HG03095 (cell line): Measurements from ENCODE around the gene NT5C2.
A peak's percentile ranks its signal among the peaks of the same experiment; 100 is the strongest.

Source experiments
- ATAC-seq: cut with Tn5 transposase; IDR thresholded peaks from one replicate; pipeline ENCODE4 v1.9.1; 2021; ENCODE audit warnings: moderate library complexity; ENCODE audit not compliant: unreplicated experiment

The NT5C2 gene

DNA sequence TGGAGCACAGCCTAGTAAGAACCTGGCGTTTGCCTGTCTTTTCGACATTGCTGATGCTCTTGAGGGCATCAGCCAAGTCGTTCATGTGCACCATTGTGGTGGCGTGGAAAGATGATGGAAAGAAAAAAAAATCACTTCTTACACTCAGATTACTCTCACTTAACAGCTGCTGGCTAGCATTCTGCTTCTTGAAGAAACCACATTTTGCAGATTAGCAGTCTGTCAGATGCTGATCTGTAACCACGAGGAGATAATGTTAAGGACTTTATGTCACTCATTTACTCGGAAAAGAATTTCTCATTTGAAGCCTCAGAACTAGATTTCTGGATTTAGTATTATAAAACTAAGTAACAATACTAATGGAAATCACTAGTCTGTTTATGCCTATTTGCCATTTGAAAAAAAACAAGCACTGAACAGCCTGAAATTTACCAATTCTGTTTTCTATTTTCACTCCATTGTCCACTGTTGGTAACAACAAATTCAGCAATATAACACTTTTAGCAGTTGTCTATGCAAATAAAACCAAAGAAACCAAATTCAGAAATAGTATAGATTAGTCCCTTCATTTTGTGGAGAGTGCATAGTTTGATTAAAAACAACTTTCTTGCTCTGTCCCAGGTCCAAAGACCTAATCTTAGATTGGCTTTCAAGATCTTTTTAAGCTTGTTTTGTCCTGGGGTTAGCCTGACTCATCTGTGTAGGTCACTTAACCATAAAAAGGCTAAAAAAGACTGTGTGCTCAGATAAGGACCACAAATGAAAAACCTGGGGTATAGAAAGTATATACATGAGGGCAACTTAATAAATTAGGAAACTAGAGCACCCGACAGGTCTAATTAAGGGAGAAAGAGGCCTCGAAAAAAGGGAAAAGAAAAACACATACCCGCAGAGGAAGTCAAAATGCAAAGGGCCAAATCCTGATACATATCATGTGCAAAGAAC is 67.5 kb downstream of the NT5C2 start:
- ATAC-seq = peak; percentile 85

DNA sequence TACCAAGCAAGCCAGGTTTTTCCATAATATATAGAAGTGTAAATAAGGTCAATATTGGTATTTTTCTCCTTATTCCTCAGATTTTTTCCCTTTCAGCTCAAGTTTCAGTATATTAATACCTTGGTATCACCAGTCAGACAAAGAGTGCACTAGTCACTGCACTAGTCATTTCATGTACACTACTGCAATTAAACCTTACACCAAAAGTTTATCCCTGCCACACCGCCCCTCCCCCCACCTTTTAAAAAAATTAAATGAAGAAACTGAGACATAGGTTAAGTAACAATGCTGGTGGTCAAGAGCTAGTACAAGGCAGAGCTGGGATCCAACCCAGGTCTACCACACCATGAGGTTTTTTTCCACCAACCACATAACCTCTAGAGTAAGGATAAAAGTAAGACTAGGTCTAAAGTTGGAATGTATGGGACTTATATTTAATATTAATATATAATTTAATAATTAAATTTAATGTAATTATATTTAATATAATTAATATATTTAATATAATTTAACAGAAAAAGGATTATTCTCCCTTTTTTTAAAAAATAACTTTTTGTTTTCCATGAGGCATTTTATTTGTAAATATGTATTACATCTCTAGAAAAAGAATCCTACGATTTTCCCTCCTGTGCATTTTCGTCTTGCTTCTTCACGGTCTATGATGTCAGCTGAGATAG is 68.5 kb downstream of the NT5C2 start:
- ATAC-seq = no peak

DNA sequence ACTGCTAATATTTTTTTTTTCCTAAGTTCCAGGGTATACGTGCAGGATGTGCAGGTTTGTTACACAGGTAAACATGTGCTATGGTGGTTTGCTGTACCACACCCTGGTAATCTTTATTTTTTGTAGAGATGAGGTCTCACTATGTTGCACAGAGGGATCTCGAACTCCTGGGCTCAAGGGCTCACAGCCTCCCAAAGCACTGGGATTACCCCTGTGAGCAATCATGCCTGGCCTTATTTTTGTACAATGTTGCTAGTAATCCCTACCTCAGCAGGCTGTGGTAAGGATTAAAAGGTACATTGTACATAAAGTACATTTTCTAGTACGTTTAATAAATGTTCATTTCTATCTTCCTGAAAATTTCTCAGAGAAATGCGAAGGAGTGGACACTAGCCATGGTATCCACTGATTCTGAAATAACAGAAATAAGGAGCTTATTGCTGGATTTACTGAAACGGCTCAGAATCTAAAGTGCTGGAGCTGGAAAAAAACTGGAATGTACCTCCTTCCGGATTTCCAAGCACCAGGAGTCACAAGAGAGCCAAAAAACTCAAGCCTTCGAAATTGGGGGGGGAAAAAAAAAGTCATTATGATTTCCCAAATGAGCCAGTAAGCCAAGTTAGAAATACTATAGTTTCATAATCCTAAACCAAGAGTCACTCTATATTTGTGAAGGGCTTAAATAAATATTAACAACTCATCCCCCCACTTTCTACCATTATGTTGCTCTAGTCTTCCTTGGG is 69.6 kb downstream of the NT5C2 start:
- no peak for ATAC-seq

DNA sequence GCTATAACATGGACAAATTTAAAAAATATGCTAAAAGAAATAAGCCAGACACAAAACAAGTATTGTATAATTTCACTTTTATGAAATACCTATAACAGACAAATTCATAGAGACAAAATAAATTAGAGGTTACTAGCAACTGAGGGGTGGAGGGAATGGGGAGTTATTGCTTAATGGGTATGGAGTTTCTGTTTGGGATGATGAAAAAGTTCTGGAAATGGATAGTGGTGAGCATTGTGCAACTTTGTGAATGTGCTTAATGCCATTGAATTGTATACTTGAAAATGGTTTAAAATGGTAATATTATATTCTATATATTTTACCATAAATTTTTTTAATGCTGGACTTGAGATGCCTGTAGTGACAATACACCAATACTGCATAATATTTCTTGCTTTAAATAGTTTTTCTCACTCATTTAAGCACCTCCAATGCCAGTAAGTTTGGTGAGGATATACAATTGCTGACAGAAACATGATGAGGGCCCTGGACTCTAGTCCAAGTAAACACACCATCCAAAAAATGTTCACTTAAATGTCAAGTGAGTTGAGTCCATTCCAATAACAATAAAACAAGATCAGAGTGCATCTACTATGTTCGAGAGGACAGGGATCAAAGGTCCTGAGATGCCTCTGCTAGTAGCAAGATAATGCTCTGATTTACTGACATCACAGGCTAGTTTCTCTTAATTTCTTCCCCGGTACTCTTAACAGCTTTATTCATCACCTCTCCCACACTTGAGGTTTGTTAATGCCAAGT is 71.9 kb downstream of the NT5C2 start:
- ATAC-seq = no peak

DNA sequence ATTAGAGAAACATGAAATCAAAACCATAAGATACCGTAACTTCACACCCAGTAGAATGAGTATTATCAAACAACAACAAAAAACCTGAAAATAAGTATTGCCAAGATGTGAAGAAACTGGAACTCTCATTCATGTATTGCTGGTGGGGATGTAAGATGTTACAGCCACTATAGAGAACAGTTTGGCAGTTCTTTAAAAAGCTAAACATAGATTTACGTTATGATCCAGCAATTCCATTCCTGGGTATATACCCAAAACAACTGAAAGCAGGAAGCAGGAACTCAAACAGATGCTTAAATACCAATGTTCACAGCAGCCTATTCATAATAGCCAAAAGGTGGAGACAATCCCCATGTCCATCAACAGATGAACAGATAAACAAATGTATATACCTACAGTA is 72.5 kb downstream of the NT5C2 start:
- ATAC-seq = no peak

DNA sequence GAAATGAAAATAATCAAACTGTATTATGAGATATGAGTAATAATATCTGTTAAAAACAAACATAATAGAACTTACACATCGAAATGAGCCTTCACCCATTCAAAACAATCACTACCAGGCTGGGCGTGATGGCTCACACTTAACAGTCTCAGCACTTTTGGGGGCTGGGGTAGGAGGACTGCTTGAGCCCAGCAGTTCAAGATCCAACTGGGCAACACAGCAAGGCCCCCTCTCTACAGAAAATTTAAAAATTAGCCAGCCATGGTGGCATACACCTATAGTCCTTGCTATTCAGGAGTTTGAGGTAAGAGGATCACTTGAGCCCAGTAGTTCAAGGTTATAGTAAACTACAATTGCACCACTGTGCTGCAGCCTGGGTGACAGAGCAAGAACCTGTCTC is 75.8 kb downstream of the NT5C2 start:
- no peak for ATAC-seq

DNA sequence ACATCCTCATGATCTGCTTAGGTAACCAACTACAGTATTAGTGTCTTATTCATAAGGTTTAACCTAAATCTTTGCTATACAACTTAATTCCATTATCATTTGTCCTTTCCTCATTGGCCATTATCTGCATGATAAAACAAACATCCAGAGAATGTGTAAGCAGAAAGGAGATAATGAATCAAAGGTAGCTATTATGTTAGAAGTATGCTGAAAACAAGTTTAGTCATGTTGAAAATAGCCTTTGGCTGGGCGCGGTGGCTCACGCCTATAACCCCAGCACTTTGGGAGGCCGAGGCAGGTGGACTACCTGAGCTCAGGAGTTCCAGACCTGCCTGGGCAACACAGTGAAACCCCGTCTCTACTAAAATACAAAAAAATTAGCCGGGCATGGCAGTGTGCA is 78.2 kb downstream of the NT5C2 start:
- ATAC-seq = no peak

DNA sequence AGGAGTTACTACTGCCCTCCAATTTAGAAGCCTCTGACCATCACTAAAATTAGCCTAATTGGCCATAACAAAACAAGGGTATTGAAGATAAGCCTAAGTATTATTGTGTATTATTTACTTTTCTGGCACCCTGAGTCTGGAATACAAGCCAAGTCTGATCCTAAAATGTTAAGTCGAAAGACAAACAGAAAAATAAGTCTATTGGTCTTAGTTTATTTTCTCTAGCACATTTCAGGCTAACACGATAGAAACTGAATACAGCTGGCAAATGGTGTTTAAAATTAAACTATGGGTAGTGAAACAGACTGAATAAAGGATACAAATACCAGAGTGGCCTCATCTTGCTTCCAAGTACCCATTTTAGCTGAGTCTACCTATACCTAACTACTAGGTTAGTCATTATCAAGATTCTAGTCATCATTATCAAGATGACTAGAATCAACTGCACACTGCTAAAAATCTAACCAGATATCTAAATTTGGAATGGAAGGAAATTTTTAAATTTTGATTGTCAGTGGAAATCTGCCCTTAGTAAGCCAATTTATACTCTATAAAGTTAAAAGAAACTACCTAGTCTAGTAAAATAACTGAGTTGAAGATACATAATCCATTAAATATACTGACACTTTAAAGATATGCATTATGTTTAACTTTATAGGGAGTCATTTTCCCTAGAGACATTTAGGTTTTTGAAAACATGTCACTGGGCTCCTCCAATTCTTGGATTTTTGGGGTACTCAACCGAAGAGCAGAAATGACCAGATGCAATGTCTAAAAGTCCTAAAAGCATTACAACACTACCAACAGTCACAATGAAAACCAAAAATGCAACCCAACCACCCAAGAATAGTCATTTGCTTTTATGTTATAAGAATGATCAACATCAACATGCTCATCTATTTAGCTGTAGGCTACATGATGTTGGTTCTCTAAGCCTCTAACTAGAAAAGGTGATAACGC is 80.9 kb downstream of the NT5C2 start:
- ATAC-seq = no peak

DNA sequence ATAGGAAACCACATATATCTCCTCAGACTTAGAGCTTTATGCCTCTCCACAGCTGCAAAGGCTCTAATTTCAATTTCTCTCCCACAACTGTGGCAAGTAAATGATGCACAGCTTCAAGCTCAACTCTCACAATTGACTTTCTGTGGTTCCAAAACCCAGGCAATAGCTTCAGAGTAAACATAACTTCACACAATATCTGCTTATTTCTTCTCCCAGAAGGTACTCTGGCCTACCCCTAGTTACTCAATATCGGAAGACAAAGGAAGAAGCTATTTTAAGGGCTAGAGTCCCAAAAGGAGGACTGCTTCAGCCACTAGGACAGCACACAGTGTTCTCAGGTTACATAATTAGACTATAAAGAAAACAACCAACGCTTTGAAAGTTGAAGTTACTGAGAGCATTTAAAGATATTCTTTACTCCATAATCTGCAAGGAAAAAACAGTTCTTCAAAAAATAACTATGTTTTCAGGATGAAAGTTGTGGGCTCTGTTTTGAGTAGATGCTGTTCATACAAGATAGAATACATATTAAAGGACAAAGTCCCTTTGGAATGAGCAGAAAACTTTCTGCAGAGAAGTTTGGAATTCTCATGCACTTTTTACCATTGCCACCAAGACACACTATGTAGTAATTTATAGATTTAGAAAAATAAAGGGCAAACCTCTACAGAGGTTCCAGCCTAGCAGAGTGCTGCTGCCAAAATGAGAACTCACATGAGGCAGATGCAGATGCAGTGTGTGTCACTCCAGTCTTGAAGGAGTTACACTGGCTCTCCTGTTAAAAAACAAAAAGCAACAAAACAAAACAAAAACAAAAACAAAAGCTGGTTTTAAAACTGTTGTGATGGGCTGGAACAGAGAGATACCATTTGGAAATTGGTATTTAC is 81.8 kb downstream of the NT5C2 start:
- ATAC-seq = peak; percentile 66

DNA sequence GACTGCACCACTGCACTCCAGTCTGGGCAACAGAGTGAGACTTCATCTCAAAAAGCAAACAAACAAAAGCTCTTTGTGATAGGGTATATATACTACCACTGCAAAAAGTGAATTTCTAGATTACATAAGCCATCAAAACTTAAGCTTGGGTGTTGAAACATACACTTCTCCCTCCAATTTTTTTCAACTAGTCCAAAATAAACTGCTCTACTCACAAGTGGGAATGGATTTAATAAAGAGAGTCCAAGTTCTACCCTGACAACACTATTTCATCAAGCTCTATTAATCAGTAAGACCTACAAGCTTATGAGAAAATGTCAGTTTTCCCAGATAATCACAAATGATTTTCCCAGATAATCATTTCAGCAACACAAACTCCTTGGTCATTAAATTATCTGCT is 82.7 kb downstream of the NT5C2 start:
- ATAC-seq = no peak

DNA sequence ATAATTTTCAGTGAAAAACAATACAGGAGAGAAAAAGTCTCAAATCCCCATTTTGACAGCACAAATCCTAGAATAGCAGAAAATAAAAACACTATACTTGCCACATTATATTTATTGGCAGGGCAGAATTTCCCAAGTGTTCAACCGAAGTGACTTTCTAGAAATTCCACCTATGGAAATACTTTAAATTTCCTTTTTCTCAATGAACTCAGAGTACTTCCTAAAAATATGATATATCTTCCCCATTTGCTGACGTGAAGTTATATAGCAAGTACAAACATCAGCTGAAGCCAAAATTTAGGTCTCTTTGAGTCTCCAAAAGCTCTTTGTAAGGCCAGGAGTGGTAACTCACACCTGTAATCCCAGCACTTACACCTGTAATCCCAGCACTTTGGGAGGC is 83.3 kb downstream of the NT5C2 start:
- no peak for ATAC-seq

DNA sequence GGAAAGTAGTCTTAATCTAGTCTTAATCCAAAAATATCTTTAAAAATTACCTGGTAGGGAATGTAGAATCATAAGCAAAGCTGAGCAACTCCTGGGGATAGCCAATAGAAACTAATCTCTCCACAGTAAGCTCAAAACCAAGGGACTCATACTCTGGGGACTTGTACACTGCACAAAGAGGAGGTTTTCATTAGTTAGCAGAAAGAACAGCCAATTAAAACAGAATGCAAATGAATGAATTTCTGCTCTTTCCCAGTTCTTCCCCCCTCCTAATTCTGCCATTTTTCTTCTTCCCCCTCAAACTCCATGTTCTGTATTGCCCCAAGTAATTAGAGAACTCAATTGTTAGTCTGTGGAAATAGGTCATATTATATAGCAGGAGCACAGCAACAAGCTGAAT is 86.5 kb downstream of the NT5C2 start:
- no peak for ATAC-seq

DNA sequence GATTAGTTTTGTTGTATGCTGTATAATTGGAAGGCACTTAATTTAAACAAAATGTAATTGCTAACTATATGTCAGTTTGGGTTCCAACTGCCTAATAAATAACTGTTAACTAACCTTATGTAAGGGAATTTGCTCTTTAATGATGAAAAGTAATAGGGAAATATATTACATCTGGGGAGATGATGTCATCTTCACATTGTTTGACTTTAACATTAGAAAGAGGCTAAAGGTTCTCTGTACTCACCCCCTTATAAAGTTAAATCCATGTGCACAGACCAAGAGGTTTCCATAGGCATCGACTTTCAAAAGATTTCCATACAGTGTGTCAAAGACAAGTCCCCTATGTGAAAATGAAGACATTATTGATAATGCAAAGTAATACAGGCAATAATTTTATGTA is 87.6 kb downstream of the NT5C2 start:
- ATAC-seq = no peak

DNA sequence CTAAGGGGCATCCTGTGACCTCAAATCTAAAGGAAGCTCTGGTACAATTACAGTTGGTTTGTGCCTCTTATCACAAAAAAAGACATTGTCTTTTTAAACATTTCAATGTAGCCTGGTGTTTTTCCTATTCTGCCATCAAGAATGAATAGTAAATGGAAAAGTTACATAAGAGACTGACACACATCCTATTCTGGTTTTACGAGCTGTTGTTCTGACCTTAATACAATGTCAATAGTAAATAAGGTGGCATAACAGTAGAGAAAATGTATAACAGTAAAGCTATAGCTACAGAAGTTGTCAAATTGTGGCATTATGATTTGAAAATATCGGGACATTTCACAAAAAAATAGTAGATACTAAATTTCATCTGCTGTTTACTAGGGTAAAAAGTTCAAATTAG is 88.4 kb downstream of the NT5C2 start:
- no peak for ATAC-seq

DNA sequence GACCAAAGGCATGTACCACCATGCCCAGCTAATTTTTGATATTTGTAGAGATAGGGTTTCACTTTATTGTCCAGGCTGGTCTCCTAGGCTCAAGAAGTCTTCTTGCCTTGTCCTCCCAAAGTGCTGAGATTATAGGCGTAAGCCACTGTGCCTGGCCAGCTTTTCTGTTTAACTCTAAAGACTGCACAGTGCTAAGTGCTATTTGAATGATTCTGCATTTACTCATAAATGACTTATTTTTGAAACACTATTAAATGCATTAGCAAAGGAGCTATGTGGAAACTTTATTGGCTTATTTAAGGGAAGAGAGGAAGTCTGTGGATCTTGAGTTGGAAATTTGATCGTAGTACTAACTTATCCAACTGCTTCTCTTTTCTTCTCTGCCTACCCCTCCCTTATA is 89.1 kb downstream of the NT5C2 start:
- ATAC-seq = no peak

DNA sequence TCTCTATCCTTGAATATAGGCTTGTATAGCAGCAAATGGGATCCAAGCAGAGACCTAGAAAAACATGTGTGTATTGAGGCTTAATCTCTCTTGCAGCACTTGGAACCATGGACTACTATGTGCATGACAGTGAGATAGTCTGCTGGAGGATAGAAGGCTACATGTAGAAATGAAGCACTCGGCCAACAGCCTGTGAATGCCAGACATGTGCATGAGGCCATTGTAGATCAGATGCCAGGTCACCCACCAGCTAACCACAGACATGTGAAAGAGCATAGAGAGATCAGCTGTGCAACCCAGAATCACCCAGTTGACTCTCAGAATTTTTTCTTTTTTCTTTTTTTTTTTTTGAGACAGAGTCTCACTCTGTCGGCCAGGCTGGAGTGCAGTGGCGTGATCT is 90.9 kb downstream of the NT5C2 start:
- no peak for ATAC-seq

DNA sequence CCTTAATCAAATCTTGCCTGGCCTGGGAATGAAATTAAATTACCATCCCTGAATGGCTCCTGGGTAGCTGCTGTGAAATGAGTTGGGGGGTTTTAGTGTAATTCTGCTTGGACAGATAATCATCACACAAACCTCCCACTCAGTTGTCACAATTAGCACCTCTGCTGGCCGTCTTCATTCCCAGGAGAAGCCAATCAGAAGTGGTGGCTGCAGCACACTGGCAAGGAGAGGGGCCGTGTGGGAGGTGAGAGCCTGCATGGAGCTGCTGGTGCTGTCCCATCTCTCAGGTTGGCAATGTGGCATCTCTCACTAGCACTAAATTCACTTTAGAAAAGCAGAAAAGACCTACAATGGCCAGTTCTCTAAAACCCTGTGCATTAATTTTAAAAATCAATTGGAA is 92.5 kb downstream of the NT5C2 start:
- ATAC-seq = no peak

DNA sequence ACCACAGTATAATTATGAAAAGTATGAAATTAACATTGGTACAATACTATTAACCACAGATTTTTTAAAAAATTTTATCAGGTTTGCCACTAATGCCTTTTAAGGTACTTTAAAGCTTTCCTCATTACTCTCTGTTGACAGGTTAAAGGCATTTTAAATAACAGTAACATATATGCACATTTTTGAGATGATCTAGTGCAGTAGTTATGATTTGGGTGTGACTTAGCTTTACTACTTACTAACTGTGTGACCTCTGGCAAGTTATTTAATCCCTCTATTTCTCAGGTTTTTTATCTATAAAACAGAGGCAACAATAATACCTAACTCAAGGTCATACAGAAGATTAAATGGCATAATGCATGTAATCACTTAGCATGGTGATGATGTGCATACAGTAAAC is 94.8 kb downstream of the NT5C2 start:
- no peak for ATAC-seq

DNA sequence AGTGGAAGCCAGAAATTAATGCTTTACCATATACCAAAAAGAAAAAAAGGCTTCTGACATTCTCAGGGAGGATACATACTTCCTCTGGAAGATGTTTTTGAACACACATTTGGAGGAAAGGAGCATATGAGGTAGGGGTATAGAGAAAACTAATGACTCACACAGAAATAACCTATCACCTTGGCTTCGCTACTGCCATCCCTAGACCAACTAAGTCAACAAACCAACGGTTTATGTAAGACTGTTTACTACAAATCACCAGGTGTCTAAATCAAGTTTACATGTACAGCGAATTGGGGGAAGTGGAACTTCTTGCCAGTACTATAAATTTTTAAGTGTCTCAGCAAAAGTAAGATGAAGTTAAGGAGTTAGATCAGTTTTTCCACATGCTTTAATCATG is 96.9 kb downstream of the NT5C2 start:
- no peak for ATAC-seq
